Measurements from ENCODE around the gene HHIPL1. TPM values are rescaled to one million over a fixed set of nuclear protein-coding genes. Genes with fewer than 3 reads are reported as not detected.

HHIPL1 gene
- total RNA-seq, 1 experiment from 2014 or later: 2.1 TPM

- Histone ChIP-seq H3K4me3 (ENCODE audit: low read depth in 2 of 2, low read length in 2 of 2) (no peak overlapping the region), H3K4me1 (ENCODE audit: control insufficient read depth, insufficient read depth, low read length) (no peaks in the 10 kb centered on the region), H3K36me3 (ENCODE audit: control insufficient read depth, insufficient read depth, low read length) (no peaks in the 10 kb centered on the region), H3K9me3 (ENCODE audit: control insufficient read depth, insufficient read depth, low read depth, low read length) (no peaks in the 10 kb centered on the region), H3K27me3 (ENCODE audit: control insufficient read depth, insufficient read depth, low read length) (no peaks in the 10 kb centered on the region), H3K27ac (ENCODE audit: low read length) (no peak overlapping the region)
- ATAC-seq: no peak
- TF ChIP-seq CTCF (IDR thresholded peaks at IDR 0.05) (no peak), TCF7L2 (IDR thresholded peaks at IDR 0.05; ENCODE audit: low read depth, low read length) (no peak), REST (IDR thresholded peaks at IDR 0.05; ENCODE audit: insufficient read depth in 1 of 2, low read depth in 2 of 2, low read length in 1 of 2) (no peak), SIN3A (IDR thresholded peaks at IDR 0.05; ENCODE audit: borderline replicate concordance, insufficient read depth, low read depth, low read length) (no peak), POLR2AphosphoS5 (IDR thresholded peaks at IDR 0.05; ENCODE audit: low read depth, low read length) (no peak)
- CTCF ChIA-PET: no interaction called here
- intact Hi-C loops (cut with micrococcal nuclease; ENCODE audit: unreplicated experiment): no loop called here
- in situ Hi-C loops (cut with HindIII; ENCODE audit: low pct_unique_long_range_greater_than_20kb, low sequenced_read_pairs): no loop called here
- POLR2A ChIA-PET: no interaction called here
- DNase-seq (ENCODE audit: low read depth, low spot score): no peak
- BruUV-seq (replicated peaks): no TSS peak
Measured at GRCh38 chr14:99671235-99672224, 26.6 kb downstream of the HHIPL1 start.

- intact Hi-C loops (cut with micrococcal nuclease; ENCODE audit: unreplicated experiment): no loop called here
- no peak overlapping the region for H3K27ac ChIP-seq (ENCODE audit: low read length)
- ChIA-PET CTCF (no interaction called here), POLR2A (no interaction called here)
- DNase-seq (ENCODE audit: low read depth, low spot score) (no peak), ATAC-seq (no peak; the same call in 1 of the 2 replicates)
- TF ChIP-seq POLR2AphosphoS5 (IDR thresholded peaks at IDR 0.05; ENCODE audit: low read depth, low read length) (no peak), REST (IDR thresholded peaks at IDR 0.05; ENCODE audit: insufficient read depth in 1 of 2, low read depth in 2 of 2, low read length in 1 of 2) (no peak), CTCF (IDR thresholded peaks at IDR 0.05) (no peak), TCF7L2 (IDR thresholded peaks at IDR 0.05; ENCODE audit: low read depth, low read length) (no peak), SIN3A (IDR thresholded peaks at IDR 0.05; ENCODE audit: borderline replicate concordance, insufficient read depth, low read depth, low read length) (no peak)
- in situ Hi-C loops (cut with HindIII; ENCODE audit: low pct_unique_long_range_greater_than_20kb, low sequenced_read_pairs): no loop called here
- no TSS peak for BruUV-seq (replicated peaks)
- no peaks in the 10 kb centered on the region for H3K36me3 ChIP-seq (ENCODE audit: control insufficient read depth, insufficient read depth, low read length)
- no peaks in the 10 kb centered on the region for H3K27me3 ChIP-seq (ENCODE audit: control insufficient read depth, insufficient read depth, low read length)
- no peaks in the 10 kb centered on the region for H3K4me1 ChIP-seq (ENCODE audit: control insufficient read depth, insufficient read depth, low read length)
- no peak overlapping the region for H3K4me3 ChIP-seq (ENCODE audit: low read depth in 2 of 2, low read length in 2 of 2)
- H3K9me3 ChIP-seq (ENCODE audit: control insufficient read depth, insufficient read depth, low read depth, low read length): no peaks in the 10 kb centered on the region
Measured at GRCh38 chr14:99672506-99673304, 27.8 kb downstream of the HHIPL1 start.
